ENCODE results near the gene MAPK10.
"Not testable (repeated sequence)": the region's sequence is repeated elsewhere in the genome, so short reads cannot be mapped to it uniquely, and the experiment has no call there.

MAPK10 gene

DNA sequence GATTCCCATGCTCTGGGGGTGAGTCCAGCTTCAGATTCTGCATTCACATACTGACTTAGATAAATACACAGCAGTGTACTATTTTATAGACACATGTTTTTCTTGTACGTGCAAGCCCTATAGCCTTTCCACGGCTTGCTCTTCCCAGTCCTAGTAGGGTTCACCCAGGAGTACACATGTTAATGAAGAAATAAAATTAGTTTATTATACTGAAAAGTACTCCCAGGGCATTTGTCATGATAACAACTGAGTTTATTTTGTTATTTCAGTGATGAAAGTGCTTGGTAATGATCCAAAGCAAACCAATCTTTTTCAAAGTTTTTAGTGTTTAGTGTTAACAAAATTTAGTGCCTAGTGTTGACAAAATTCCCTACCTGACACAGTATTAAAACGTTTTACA, 21.3 kb downstream of the MAPK10 start:
- DNase-seq (ENCODE audit: low read depth) = no peak

DNA sequence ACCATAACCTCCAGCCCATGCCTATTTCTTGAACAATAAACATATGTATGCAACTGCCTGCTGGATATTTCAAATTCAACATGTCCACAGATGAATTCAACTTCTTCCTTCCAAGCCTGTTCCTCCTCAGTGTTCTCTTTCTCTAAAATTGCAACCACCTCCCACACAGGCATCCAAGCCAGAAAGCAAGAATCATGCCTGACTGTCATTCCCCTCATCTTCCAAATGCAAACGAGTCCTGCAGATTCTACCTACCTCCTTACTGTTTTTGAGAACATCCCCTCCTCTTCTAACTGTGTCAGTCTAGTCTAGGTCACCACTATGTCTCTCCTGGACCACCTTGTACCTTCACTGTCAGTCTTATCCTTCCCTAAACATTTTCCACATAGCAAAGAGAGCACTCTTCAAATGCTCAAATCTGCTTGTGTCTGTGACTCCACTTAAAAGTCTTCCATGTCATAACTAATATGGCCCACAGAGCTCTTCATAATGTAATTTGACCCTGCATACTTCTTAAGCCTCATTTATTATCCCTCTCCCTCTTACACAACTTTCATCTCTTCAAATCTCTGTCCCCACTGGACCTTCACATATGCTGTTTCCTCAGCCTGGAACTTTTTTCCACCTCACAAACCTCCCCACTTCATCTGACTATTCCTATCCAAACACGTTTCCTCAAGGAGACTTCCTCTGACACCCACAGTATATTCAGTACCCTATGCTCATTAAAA, 25.7 kb downstream of the MAPK10 start:
- no peak for DNase-seq (ENCODE audit: low read depth)

GRCh38 chr4:86333236-86333635, 26.6 kb downstream of the MAPK10 start:
- no peak for DNase-seq (ENCODE audit: low read depth)

GRCh38 chr4:86330961-86331742, 28.7 kb downstream of the MAPK10 start:
- no peak for DNase-seq (ENCODE audit: low read depth)

GRCh38 chr4:86330411-86330810, 29.4 kb downstream of the MAPK10 start:
- not testable (repeated sequence) for DNase-seq (ENCODE audit: low read depth)

- DNase-seq (ENCODE audit: low read depth) = no peak
Observed at GRCh38 chr4:86329431-86329830, 30.4 kb downstream of the MAPK10 start.

- no peak for DNase-seq (ENCODE audit: low read depth)
Observed at GRCh38 chr4:86326400-86326799, 33.5 kb downstream of the MAPK10 start.

GRCh38 chr4:86319390-86319789, 40.5 kb downstream of the MAPK10 start:
- no peak for DNase-seq (ENCODE audit: low read depth)

DNA sequence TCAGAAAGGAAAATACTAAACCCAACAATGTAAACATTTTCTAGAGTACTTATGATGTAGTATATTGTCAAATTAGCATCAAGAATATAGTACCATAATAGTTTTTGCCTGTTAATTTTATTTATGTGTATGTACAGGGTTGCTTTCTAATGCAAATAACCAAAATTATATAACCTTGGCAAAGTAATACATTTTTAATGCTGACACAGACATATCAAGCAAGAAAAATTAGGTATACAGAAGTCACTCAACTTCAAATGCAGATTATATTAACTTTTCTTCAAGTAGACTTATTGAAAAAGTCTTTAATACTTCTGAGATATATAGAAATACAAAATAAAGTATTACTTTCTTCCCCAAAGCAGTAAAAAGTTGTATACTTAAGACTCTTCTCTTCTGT, 44.3 kb downstream of the MAPK10 start:
- no peak for DNase-seq (ENCODE audit: low read depth)

GRCh38 chr4:86313656-86314055, 46.2 kb downstream of the MAPK10 start:
- DNase-seq (ENCODE audit: low read depth) = no peak

GRCh38 chr4:86307432-86307831, 52.4 kb downstream of the MAPK10 start:
- DNase-seq (ENCODE audit: low read depth) = no peak

DNA sequence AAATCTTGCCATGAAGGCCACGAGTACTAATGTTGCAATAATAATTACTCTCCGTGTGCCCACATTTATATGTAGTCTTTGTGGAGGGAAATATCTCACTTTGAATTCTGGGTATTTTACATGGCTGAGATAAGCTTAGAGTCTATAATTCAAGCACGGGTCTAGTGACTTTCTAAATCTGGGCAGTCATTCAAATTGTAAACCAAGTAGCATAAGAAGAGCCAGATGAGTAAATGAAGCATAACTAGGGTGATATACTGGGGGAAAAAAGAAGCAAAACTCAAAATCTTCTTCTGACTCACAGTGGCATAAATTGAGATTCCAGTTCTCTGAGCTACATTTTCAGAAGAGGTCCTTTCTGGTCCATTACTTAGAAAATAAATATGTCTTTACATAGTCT, 53.0 kb downstream of the MAPK10 start:
- peak; percentile 61 for DNase-seq (ENCODE audit: low read depth)

GRCh38 chr4:86302830-86303229, 57.0 kb downstream of the MAPK10 start:
- DNase-seq (ENCODE audit: low read depth) = no peak

DNA sequence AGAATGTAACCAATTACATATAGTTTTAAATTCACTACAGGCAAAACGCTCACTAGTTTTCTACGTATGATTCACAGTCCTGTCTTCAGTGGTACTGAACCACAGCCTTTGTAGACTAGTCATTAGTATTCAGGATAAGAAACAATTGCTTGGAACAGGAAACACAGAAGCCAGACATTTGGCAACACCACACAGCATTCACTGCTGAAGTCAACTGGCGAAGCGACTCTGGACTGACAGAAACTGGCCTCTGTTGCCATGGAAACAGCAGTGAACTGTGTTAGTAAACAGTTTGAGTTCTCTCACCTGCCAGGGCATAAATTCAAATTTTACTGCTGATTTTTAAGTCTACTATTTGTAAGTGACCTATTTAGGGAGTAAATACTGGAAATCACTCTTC, 57.6 kb downstream of the MAPK10 start:
- no peak for DNase-seq (ENCODE audit: low read depth)

DNA sequence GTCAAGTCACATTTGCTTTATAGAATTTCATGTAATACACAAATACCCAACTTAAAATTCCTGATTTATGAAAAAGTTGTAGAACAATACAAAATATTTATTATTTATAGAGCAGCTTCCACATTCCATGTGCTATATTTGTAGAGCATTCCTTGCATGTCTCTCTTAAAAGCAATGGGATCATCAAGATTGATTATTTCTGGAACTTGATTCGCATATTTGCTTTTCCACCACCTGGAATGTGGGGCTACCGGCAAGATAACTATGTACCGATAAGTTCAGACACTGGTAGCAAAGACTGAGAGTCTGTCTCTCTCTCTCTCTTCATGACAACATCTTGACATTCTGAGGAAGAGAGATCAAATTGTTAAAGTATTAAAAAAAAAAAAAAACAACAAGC, 59.3 kb downstream of the MAPK10 start:
- no peak for DNase-seq (ENCODE audit: low read depth)

- no peak for DNase-seq (ENCODE audit: low read depth)
Observed at GRCh38 chr4:86296865-86297264, 63.0 kb downstream of the MAPK10 start.

GRCh38 chr4:86294883-86295282, 65.0 kb downstream of the MAPK10 start:
- DNase-seq (ENCODE audit: low read depth) = no peak

- DNase-seq (ENCODE audit: low read depth) = no peak
Observed at GRCh38 chr4:86291180-86291579, 68.7 kb downstream of the MAPK10 start.

DNA sequence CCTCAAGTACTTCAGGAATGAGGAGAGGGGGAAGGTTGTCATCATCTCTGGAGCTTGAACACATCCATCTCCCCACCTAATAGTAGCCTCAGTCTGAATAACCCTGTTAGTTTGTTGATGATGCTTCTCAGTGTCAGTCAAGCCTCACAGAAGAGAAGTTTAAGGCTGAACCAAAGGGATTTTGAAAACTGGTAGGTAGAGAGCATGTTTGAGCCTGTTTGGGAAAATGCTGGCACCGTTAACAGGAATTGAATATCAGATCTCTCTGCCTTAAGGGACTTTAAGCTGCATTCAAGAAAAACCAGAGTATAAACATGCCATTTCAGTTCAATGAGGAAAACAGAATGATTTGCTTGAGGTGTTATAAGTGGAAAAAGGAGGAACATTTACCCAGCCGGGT, 73.1 kb downstream of the MAPK10 start:
- DNase-seq (ENCODE audit: low read depth) = no peak

DNA sequence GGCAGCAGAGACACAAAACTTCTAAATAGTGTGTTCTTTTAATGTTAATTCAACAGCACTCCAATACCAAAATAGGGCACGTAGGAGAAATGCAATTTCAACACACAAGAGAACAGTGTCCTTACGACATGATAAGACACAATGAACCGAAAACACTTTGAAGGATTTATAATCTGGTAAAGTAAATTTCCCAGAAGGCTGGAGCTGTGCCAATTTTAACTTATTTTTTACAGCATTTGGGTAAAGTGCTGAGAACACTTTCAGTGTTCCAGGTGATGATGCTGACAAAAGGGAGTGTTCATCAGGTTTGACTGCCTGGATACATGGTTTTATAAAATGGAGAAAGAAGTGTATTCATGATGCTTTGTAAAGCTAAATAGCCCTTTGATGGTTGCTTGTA, 76.5 kb downstream of the MAPK10 start:
- DNase-seq (ENCODE audit: low read depth) = no peak

GRCh38 chr4:86280246-86280645, 79.6 kb downstream of the MAPK10 start:
- DNase-seq (ENCODE audit: low read depth) = no peak

- no peak for DNase-seq (ENCODE audit: low read depth)
Observed at GRCh38 chr4:86279293-86279960, 80.4 kb downstream of the MAPK10 start.

GRCh38 chr4:86278126-86278525, 81.7 kb downstream of the MAPK10 start:
- DNase-seq (ENCODE audit: low read depth) = peak; percentile 12
